Loucy (cell line): Measurements from ENCODE around the gene MBD3L1.

Experiments used
- CTCF ChIP-seq: fragments of 200-600 bp; sonication (generic); conservative IDR thresholded peaks from 2 replicates; pipeline ENCODE4 v1.5.1; 2014; ENCODE audit warnings: mild to moderate bottlenecking, antibody characterized with exemption, low read length
- EZH2phosphoT487 ChIP-seq: fragments of 200-600 bp; IDR thresholded peaks from 2 replicates; pipeline ENCODE4 v1.6.1; 2018; ENCODE audit warnings: antibody characterized with exemption, mild to moderate bottlenecking, moderate library complexity, borderline replicate concordance

GRCh38 chr19:8827277-8827676, 4.9 kb upstream of the MBD3L1 start:
- TF ChIP-seq CTCF: no peak
- no peak for TF ChIP-seq EZH2phosphoT487
